IPS-18a (cell line): Measurements from ENCODE around the gene GRM8.

Source experiments
- H3K27ac ChIP-seq: one replicate; pipeline ENCODE4 v1.5.1; 2013; ENCODE audit warnings: low read length
- H3K27me3 ChIP-seq: one replicate; pipeline ENCODE4 v1.6.1; 2013; ENCODE audit warnings: mild to moderate bottlenecking, low read length; ENCODE audit not compliant: control insufficient read depth, insufficient read depth
- H3K36me3 ChIP-seq: one replicate; pipeline ENCODE4 v1.6.1; 2013; ENCODE audit warnings: low read depth, low read length; ENCODE audit not compliant: control insufficient read depth
- H3K4me1 ChIP-seq: one replicate; pipeline ENCODE4 v1.6.1; 2013; ENCODE audit warnings: low read depth, low read length; ENCODE audit not compliant: control insufficient read depth
- H3K4me3 ChIP-seq: one replicate; pipeline ENCODE4 v1.5.1; 2013; ENCODE audit warnings: low read length
- H3K9ac ChIP-seq: one replicate; pipeline ENCODE4 v1.6.1; 2013; ENCODE audit warnings: mild to moderate bottlenecking, low read length, moderate library complexity
- H3K9me3 ChIP-seq: one replicate; pipeline ENCODE4 v1.6.1; 2013; ENCODE audit warnings: low read depth, low read length; ENCODE audit not compliant: control insufficient read depth

GRM8 gene

DNA sequence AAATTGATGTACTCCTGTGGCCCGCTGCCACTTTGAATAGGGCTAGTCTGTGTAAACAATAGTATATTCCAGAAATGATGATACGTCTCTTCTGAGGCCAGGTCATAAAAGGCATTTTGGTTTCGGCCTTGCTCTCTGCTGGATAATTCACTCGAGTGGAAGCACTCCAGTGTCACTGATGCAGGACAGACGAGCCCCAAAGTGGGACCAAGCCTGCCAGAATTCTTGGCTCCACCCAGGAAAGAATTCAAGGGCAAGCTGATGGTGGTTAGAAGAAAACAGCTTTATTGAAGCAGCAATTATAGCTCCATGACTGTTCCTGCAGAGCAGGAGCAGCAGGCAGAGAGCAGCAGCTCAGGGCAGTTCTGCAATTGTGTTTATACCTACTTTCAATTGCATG lies 717.6 kb downstream of the GRM8 start:
- peaks cover 8% of the 10 kb centered on the region for H3K4me1 ChIP-seq
- H3K4me3 ChIP-seq = no peak overlapping the region
- no peaks in the 10 kb centered on the region for H3K36me3 ChIP-seq
- no peaks in the 10 kb centered on the region for H3K9me3 ChIP-seq
- no peak overlapping the region for H3K9ac ChIP-seq
- H3K27me3 ChIP-seq = no peaks in the 10 kb centered on the region
- no peak overlapping the region for H3K27ac ChIP-seq

DNA sequence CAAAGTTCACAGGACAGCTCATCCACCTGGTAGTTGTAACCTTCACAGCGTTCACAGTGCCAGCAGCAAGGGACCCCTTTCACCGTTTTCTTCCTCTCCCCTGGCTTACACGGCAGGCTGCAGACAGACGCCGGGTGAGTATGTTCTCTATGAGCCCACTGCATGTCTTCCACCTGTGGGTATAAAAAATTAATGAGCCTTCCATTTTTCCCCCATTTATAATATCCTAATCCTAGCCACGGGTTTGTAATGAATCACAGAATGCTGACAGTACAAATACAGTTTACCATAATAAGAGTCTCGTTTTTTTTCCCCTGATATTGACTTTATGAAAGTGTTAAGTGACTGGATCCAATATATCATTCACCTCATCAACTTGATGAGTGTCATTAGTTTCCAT lies 719.0 kb downstream of the GRM8 start:
- H3K4me3 ChIP-seq = no peak overlapping the region
- H3K4me1 ChIP-seq = peaks cover 8% of the 10 kb centered on the region
- H3K27ac ChIP-seq = no peak overlapping the region
- no peaks in the 10 kb centered on the region for H3K9me3 ChIP-seq
- no peaks in the 10 kb centered on the region for H3K27me3 ChIP-seq
- no peaks in the 10 kb centered on the region for H3K36me3 ChIP-seq
- no peak overlapping the region for H3K9ac ChIP-seq

DNA sequence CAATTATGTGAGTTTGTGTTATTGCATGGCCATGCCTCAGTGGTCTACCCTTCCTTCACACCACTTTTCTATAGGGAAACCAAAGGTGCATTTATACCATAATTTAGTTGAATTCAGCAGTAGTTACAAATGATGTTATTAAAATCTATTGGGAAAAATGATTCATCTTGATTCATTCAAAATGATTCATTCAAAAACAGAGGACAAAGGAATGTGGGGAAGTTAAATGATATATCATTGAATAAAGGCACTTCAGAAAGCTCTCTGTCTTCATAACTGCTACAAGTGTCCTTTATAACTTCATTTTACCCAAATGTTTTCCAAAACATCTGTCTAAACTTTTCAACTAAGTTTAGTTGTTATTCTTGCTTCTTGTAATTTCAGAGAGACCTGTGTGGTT lies 722.9 kb downstream of the GRM8 start:
- peaks cover 13% of the 10 kb centered on the region for H3K4me1 ChIP-seq
- no peak overlapping the region for H3K4me3 ChIP-seq
- no peaks in the 10 kb centered on the region for H3K9me3 ChIP-seq
- H3K27ac ChIP-seq = no peak overlapping the region
- no peak overlapping the region for H3K9ac ChIP-seq
- H3K27me3 ChIP-seq = no peaks in the 10 kb centered on the region
- H3K36me3 ChIP-seq = no peaks in the 10 kb centered on the region

DNA sequence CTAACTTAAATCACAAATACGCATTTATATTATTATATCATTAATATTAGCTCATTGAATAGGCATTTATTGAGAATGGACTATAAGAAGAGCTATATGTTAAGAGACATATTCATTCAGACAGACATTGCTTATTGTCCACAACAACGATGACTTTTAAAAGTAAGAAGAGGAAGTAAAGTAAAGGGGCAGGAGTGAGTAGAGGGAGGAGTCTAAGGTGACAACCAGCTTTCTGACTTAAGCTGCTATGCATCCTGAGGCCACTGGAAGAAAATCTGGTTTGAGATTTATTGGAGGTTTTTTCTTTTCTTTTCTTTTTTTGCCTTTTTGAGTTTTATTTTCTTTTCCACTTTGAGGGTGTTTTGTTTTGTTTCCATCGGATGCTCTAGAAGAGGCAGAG lies 723.5 kb downstream of the GRM8 start:
- Histone ChIP-seq H3K4me1 (peaks cover 18% of the 10 kb centered on the region), H3K36me3 (no peaks in the 10 kb centered on the region), H3K9me3 (no peaks in the 10 kb centered on the region), H3K4me3 (no peak overlapping the region), H3K27me3 (no peaks in the 10 kb centered on the region), H3K9ac (no peak overlapping the region), H3K27ac (no peak overlapping the region)

DNA sequence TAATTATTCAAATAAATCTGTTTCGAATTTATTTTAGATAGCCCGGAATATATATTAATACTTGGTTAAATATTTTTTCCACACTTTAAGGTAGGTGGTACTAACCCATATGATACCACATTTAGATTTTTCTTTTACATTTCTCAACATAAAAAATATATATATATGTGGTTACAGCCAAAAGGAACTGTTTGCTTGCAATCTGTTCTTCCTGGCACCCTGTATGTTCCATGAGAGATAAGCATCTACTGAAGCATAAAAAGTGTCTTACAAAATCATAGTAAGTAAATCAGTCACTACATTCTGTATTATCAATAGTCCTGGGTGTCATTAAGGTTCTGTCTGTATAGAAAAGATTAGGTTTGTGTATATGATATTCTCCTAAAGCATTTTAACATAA lies 726.8 kb downstream of the GRM8 start:
- H3K27me3 ChIP-seq = no peaks in the 10 kb centered on the region
- no peaks in the 10 kb centered on the region for H3K9me3 ChIP-seq
- H3K4me1 ChIP-seq = peaks cover 13% of the 10 kb centered on the region
- no peak overlapping the region for H3K27ac ChIP-seq
- H3K9ac ChIP-seq = no peak overlapping the region
- no peak overlapping the region for H3K4me3 ChIP-seq
- no peaks in the 10 kb centered on the region for H3K36me3 ChIP-seq

DNA sequence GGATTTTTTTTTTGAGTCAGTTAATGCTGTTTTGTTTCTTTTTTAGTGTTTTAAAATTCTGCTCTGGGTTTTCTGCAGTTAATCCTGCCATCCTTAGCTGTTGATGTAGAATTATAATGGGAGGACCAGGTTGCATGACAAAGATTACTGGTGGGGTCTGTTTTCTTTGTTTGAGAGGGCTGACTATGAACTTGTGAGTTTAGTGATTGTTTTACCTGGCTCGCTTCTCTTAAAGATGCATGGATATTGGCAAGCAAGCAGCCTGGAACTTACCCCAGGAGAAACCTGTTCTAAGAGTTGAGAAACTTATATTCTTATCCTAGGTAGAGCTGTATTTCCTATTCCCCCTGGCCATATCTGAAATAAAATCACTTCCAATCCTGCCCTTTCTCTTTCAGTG lies 727.8 kb downstream of the GRM8 start:
- H3K9me3 ChIP-seq = no peaks in the 10 kb centered on the region
- no peaks in the 10 kb centered on the region for H3K27me3 ChIP-seq
- H3K27ac ChIP-seq = no peak overlapping the region
- H3K4me3 ChIP-seq = no peak overlapping the region
- no peak overlapping the region for H3K9ac ChIP-seq
- peaks cover 13% of the 10 kb centered on the region for H3K4me1 ChIP-seq
- H3K36me3 ChIP-seq = no peaks in the 10 kb centered on the region

DNA sequence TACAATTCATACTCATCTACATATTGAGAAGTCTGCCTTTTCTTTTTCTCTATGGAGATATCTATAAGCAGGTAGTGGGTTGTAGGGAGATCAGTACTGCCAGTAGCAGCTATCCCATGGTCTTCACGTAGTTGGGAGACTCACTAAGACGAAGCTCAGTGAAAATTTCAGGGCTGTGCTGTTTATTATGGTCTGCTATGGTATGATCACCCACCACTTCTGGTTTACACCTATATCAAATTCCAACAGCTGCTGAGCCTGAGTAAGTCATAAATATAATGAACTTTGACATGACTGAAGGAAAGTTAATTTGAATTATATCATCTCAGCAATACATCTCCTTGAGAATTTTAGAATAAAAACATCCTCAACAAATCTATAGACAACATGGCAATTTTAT lies 741.7 kb downstream of the GRM8 start:
- Histone ChIP-seq H3K9ac (no peak overlapping the region), H3K4me1 (no peaks in the 10 kb centered on the region), H3K27me3 (no peaks in the 10 kb centered on the region), H3K27ac (no peak overlapping the region), H3K4me3 (no peak overlapping the region), H3K9me3 (no peaks in the 10 kb centered on the region), H3K36me3 (no peaks in the 10 kb centered on the region)

DNA sequence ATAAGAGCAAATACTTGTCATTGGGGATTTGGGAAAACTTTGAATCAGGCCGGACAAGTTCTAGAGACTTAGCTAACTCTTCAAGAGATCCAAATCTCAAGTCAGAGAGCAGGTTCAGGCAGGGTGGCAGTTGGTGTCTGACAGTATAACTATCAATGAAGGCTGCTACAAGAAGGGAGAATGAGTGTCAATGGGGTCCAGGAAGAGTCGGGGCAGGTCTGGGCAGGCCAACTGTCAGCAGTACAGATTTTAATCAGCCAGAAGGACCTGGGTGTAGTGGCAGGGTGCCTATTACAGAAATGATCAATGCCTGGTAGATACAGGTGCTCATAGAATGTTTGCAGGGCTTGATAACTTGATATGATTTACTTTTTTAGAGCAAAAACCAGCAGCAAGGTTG lies 751.1 kb downstream of the GRM8 start:
- H3K4me3 ChIP-seq = no peak overlapping the region
- no peaks in the 10 kb centered on the region for H3K4me1 ChIP-seq
- no peak overlapping the region for H3K27ac ChIP-seq
- no peaks in the 10 kb centered on the region for H3K9me3 ChIP-seq
- H3K27me3 ChIP-seq = no peaks in the 10 kb centered on the region
- no peak overlapping the region for H3K9ac ChIP-seq
- no peaks in the 10 kb centered on the region for H3K36me3 ChIP-seq

DNA sequence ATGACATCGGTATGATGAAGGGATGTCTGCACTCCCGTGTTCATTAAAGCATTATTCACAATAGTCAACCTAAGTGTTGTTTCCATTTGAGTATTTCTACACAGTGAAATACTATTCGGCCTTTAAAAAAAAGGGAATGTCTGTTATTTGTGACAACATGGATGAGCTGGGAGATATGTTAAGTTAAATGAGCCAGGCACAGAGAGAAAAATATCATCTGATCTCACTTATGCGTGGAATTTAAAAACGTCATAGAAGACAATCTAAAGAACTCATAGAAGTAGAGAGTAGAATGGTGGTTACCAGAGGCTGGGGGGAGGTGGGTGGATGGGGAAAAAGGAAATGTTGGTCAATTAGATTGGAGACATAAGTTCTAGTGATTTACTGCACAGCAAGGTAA lies 753.3 kb downstream of the GRM8 start:
- H3K9me3 ChIP-seq = no peaks in the 10 kb centered on the region
- H3K9ac ChIP-seq = no peak overlapping the region
- H3K36me3 ChIP-seq = no peaks in the 10 kb centered on the region
- no peak overlapping the region for H3K27ac ChIP-seq
- no peaks in the 10 kb centered on the region for H3K4me1 ChIP-seq
- H3K4me3 ChIP-seq = no peak overlapping the region
- no peaks in the 10 kb centered on the region for H3K27me3 ChIP-seq

DNA sequence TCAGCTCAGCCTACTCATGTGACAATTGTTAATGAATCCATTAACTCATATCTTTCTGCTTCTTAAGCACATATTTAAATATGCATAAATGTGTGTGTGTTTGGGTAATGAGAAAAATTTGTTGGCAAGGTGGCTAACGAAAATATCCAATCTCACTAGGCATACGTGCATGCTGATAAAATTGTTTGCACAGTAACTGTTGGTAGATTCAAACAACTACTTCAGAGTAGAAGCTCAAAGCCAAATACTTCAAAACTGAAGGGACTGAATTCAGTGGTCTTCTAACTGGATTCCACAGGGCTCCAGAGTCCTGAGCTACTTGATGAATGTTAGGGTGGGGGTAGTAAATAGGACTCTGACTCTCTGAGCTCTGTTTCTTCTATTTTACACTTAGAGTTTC lies 757.0 kb downstream of the GRM8 start:
- H3K4me1 ChIP-seq = no peaks in the 10 kb centered on the region
- H3K27me3 ChIP-seq = no peaks in the 10 kb centered on the region
- no peaks in the 10 kb centered on the region for H3K36me3 ChIP-seq
- no peak overlapping the region for H3K4me3 ChIP-seq
- H3K9ac ChIP-seq = no peak overlapping the region
- no peak overlapping the region for H3K27ac ChIP-seq
- H3K9me3 ChIP-seq = no peaks in the 10 kb centered on the region

DNA sequence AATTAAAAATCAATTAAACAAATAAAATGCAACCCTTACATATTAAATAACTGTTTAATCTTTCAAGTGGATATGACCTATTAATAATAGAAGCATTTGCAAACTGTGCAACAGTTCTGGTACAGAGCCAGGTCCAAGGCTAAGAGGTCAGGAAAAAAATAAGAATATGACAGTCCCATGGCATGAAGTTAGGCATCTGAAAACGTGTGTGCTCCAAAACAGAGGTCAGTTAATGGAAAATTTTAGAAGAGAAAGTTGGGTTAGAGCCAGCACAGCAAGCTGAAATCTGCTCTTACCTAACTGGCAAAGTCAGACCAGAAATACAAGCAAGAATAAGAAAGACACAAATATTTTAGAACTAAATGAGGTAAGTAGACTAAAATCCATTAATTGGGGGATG lies 757.7 kb downstream of the GRM8 start:
- no peaks in the 10 kb centered on the region for H3K9me3 ChIP-seq
- H3K4me3 ChIP-seq = no peak overlapping the region
- H3K27me3 ChIP-seq = no peaks in the 10 kb centered on the region
- no peak overlapping the region for H3K27ac ChIP-seq
- H3K4me1 ChIP-seq = no peaks in the 10 kb centered on the region
- no peak overlapping the region for H3K9ac ChIP-seq
- H3K36me3 ChIP-seq = no peaks in the 10 kb centered on the region

DNA sequence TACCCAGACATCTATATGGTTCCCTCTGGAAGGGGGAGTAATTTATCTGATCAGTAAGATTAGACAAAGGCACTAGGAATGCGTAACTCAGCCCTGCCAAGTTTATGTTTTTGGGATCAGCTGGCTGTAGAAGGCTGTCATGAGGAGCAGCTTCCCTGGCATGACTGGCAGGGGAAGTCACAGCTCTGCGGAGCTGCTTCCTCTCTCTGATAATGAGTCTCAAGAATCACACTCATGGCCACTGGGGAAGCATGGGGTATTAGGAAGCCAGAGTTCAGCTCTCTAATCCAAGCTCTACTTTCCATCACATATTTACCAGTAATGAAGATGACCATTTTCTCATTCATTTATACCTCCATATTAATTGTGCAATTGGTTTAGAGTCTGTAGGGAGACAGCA lies 758.9 kb downstream of the GRM8 start:
- H3K9me3 ChIP-seq = no peaks in the 10 kb centered on the region
- H3K4me3 ChIP-seq = no peak overlapping the region

DNA sequence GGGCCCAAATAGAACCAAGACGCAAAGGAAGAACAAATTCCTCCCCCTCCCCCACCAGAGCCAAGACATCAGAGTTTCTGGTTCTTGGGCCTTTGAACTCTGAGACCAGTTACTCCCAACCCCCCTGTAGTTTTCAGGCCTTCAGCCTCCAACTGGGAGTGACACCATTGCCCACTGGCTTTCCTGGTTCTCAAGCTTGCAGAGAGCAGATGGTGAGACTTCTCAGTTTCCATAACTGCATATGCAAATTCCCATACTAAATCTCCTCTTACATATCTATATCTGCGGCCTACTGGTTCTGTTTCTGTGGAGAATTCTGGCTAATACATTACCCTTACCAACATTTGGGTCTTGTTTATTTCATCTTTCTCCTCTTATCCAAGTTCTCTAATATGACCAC lies 762.9 kb downstream of the GRM8 start:
- Histone ChIP-seq H3K4me3 (no peak overlapping the region), H3K36me3 (no peaks in the 10 kb centered on the region), H3K9ac (no peak overlapping the region)

More for the DNA sequence above, 758.9 kb downstream of the GRM8 start:
- no peaks in the 10 kb centered on the region for H3K4me1 ChIP-seq
- H3K27ac ChIP-seq = no peak overlapping the region
- H3K27me3 ChIP-seq = no peaks in the 10 kb centered on the region
- no peaks in the 10 kb centered on the region for H3K36me3 ChIP-seq
- no peak overlapping the region for H3K9ac ChIP-seq

More for the DNA sequence above, 762.9 kb downstream of the GRM8 start:
- Histone ChIP-seq H3K27me3 (no peaks in the 10 kb centered on the region), H3K27ac (no peak overlapping the region), H3K4me1 (no peaks in the 10 kb centered on the region), H3K9me3 (no peaks in the 10 kb centered on the region)
